Hindlimb muscle (tissue), 1 donor: Measurements from ENCODE around the gene CAP2. TPM values are rescaled to one million over a fixed set of nuclear protein-coding genes. Genes with fewer than 3 reads are reported as not detected.

Experiments used
- DNase-seq: peaks from one replicate; pipeline ENCODE4 v3.0.0-alpha.2; 2013
- polyA plus RNA-seq: library from polyadenylated mRNA; unstranded; fragments of 120-200 nt; gene quantifications from one replicate; pipeline ENCODE4 v1.2.1, GENCODE V29; 2013; ENCODE audit not compliant: insufficient read length

CAP2 gene
- polyA plus RNA-seq, 1 donor: 213 TPM

DNA sequence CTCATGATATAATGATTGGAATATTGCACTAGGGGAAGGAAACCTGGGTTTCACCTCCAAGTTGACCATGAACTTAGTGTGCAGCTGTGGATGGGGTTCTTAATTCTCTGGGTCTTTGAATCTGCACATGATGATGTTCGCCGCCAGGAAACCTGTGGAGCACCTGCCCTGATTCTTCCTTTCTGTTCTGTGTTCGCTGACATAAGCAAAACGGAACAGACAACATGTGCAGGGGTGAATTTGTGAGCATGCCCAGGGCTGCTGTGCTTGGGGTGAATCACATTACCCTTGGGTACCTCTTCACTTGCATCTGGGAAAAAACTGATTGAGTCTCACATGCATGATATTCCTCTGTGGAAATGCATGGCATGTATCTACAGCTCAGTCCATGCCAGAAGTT is 48.8 kb downstream of the CAP2 start:
- DNase-seq: no peak

DNA sequence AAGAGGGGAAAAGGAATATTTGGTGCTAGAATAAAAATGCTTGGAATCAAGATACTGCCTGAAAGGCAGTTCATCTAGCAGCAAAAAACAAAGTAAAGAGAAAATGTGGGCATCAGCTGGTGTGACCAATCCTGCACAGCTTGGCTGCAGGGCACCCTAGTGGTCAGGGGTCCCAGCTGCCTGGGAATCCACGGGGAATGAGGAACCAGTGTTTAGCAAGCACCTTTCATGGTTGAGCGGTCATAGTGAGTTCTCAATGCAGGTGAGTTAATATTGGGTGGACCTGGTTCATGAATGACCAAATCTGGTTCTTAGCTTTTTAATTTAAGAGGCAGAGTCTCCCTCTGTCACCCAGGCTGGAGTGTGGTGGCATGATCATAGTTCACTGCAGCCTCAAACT is 53.3 kb downstream of the CAP2 start:
- no peak for DNase-seq

DNA sequence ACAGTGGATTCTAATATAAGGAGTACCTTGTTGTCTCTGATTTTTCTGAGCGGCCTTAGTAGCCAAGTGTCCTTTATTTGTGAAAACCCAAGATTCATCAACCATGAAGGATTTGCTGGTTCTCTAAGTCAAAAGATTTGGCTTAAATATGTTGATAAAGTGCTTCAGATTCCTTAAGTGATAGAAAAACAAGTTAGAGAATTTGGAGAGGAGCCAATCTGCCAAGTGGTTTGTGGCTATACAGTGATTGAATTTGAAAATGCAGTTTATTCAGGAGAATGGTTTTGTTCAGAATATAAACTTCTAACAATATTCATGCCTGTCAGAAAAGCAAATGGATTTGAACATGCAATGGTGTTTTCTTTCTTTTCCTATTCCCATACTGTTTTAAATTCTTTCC is 54.8 kb downstream of the CAP2 start:
- no peak for DNase-seq

DNA sequence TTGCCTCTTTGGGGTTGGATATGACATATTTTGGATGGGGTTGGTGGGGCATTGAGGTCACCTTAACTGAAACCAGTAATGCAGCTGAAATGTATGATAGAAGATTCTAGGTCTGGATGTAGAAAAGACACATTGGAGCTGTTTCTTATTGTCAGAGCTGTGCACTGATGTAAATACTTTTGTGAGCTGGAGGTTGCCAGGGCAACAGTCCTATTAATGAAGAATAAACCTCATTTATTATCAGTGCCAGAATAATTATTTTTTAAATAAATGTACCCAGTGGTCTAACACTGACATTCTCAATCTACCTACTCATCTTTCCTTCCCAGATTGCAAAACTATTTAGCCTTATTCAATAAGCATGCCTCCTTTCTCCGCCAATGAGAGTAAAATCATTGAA is 57.0 kb downstream of the CAP2 start:
- no peak for DNase-seq

DNA sequence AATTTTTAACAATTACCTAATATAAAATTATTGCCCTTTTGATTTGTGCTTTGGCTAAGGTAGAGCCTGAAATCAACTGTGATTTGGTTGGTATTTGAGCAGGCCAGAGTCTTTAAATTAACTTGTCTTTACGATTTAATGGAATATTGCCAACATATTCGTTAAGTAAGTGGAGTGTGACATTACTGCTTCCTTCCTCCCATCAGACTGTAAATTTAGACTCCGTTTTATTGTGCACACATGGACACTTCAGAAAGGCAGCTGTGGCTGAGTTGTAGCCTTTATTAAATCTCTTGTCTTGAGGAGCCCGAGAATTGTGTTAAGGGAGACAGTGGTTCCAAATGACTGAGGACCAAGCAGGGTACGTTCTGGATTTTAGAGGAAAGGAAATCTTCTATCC is 57.4 kb downstream of the CAP2 start:
- DNase-seq: no peak

DNA sequence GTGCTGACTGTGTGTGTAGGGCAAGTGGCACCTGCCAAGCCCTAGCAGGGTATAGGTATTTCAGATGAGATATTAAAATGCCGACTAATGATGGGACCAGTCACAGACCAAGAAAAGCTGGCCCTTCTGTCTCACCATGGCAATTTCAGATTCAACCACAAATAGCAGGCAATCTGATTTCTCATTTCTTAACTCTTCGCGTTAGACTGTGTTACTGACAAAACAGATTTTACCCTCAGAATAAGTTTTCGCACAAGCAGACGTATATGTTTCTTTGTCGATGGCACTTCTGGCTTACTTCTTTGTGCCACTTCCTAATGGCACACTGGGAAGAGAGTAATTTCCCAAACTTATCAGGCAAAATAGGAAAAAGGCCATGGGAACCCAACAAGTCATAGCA is 58.7 kb downstream of the CAP2 start:
- DNase-seq: no peak

DNA sequence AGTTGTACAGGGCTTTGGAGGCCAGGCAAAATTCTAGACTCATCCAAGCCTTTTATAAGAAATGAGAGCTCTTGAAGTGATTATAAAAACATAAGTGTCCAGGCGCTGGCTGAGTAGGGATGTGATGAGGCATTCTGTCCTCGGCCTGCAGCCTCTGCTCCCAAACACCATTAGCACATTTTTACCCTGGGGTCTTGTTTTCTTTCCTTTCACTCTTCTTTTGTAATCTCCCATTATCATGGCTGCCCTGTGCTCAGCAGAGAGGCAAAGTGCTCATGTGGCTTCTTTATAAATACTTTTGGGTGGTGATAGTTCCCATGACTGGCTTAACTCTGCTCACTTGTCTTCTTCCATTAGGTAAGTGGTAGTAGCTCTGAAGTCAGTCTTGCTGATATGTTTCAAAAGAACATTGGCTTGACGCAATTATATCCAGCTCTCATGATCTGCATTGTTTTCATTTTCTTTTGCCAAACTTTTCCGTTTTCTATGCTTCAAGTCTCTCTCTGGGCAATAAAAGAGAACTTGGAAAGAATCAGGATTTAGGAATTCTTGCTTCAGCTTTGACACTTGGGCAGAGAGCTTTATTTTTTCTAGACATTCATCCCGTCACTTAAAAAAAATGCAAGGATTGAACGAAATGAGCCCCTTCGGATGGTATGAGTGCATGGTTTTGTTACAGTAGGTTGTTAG is 61.1 kb downstream of the CAP2 start:
- no peak for DNase-seq

DNA sequence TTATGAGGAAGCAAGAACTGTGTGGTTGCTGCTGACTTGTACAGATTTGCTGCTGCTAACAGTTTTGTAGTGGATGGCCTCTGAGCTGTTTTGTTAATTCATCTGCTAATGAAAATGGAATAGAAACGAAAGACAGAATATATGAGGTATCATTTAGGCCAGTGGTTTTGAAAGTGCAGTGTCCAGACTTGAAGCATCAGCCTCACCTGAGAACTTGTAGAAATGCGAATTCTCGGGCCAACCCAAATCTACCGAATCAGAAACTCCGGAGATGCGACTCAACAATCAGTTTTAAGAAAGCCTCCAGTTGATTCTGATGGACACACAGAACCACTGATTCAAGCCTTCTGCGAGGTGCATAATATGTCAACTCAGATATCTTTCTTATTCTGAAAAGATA is 62.5 kb downstream of the CAP2 start:
- DNase-seq: no peak

DNA sequence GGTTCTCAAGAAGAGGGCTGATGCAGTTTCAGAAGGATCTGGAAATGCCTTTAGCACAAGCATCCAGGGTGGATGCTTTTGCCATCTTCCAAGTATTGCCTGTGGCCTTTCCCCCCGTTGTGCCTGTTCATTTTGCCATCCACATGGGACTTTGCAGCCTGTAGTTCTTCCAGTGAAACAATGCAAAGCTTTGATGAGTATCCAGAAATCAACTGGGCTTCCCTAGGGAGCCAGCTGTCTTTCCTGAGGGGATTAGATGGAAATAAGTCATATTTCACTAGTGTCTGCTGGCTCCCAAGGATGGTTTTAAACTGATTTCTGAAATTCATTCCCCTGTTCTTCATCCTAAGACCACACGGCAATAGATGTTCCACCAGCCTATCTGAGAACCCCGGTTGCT is 63.3 kb downstream of the CAP2 start:
- DNase-seq: no peak

DNA sequence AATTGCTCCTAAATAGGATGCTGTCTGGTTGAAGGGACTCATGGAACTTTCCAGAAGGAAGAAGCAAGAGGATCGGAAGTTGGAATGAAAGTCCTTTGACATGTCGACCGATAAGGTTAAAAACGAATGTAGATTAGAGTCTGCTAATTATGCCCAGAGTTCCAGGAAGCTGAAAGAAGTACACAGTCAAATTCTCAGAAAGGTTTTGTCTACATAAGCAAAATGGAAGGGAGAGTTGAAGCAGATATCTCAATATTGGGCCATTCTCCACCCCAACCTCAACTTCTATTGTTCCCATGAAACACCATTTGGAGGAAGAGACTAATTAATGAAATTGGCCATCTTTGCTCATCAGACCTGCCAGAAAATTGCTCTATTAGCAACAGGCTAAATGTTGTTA is 64.0 kb downstream of the CAP2 start:
- DNase-seq: no peak

DNA sequence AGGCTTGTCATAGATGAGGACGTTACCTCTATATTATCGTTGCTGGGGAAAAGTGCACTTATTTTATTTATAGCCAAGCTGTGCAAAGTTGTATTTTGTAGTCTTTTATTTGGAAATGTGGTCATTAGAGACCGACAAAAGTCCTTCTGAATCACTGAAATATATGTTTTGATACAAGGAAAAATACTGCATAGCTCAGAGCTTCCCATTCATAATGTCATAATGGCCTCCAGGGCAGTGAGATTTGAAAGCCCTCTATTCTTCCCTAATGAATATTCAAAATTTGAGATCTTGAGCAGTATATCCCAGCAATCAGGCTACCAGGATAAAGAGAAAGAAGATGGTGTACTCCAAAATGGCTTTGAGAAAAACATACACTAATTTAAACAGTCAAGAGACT is 64.6 kb downstream of the CAP2 start:
- DNase-seq: no peak

DNA sequence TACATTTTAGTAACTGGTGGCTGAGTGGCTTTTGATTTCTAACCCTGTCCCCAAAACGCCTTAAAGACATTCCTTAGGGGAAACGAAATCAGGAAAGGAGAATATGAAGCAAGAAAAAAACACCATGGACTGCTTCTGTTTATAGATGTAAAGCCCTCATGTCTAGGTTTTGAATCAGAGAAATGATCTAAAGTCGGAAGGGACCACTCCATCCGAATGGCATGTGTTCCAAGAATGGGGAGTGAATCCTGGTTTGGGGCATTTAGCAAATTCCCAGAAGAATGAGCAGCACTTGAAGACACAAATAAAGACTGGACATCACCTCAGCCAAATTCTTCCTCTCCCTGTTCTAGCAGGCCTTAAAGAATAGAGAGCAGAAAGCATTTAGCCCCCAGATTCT is 65.6 kb downstream of the CAP2 start:
- no peak for DNase-seq

DNA sequence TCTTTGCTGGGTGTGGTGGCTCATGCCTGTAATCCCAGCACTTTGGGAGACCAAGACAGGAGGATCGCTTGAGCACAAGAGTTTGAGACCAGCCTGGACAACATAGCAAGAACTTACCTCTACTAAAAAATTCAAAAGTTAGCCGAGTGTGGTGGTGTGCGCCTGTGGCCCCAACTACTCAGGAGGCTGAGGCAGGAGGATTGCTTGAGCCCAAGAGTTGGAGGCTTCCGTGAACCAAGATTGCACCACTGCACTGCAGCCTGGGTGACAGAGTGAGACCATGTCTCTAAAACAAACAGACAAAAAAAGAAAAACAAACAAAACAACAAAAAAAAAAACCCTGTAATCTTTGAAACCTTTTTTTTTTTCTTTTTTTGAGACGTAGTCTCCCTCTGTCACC is 67.5 kb downstream of the CAP2 start:
- DNase-seq: no peak

DNA sequence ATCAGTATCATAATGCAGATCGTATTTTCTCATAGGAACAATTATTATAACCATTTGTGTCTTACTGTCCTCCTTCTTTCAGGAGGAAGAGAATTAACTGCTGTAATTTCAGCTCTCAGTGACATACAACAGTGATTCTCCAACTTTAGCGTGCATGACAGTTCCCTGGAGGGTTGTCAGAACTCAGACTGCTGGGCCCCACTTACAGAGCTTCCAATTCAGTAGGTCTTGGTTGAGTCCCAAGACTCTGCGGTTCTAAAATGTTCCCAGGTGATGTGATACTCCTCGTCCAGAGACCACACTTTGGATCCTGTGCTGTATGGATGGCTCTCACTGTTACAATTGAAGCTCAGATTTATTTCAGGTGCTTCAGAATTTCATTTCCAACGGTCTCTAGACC is 72.8 kb downstream of the CAP2 start:
- DNase-seq: no peak

DNA sequence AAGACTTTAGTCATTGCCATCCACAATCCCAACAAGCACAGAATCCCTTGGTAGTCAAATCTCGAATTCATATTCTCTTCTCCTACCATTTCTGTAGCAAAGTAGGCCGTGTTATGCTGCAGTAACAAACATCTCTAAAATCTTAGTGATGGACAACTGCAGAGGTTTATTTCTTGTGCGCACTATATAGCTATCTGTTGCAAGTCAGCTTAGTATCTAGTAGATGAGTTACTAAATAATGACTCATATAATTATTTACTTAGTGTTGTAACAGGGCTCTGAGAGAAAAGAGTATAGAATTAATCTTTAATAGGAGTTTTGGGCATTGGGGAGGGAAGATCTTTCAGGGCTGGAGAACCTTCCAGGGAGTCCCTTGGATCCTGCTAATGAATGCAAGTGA is 73.3 kb downstream of the CAP2 start:
- DNase-seq: no peak

DNA sequence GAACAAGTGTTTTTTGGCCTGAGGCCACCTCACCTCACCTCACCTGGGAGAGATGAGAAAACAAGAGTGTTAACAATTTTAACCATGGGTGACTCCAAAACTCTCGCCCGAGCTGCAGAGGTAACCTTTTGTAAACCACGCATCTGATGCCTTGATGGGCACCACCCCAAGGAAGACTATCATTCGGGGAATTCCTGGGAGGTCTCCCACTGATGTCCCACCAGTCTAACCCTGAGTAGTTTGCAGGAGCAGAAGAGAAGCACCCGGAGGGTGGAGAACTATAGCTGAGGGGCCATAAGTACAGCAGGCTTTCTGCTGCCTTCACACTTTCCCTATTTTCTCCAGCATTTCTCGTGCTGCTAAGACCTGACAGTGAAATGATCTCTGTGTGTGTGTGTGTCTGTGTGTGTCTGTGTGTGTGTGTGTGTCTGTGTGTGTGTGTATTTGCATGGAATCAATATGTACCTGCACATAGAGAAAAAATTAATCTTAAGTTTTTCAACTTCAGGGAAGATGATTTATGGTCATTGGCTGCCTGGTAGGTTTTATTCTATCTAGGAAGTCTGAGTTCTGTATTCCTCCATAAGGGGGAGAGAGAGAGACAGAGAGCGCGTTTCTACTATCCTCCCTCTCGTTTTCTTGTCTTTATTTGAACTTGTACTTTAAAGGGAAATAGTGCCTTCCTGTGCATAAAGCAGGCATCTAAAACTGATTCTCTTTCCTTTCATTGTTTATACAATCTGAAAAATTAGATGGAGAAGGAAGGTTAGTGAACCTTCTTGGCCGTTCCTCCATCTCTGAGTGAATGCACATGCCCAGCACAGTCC is 75.8 kb downstream of the CAP2 start:
- no peak for DNase-seq

DNA sequence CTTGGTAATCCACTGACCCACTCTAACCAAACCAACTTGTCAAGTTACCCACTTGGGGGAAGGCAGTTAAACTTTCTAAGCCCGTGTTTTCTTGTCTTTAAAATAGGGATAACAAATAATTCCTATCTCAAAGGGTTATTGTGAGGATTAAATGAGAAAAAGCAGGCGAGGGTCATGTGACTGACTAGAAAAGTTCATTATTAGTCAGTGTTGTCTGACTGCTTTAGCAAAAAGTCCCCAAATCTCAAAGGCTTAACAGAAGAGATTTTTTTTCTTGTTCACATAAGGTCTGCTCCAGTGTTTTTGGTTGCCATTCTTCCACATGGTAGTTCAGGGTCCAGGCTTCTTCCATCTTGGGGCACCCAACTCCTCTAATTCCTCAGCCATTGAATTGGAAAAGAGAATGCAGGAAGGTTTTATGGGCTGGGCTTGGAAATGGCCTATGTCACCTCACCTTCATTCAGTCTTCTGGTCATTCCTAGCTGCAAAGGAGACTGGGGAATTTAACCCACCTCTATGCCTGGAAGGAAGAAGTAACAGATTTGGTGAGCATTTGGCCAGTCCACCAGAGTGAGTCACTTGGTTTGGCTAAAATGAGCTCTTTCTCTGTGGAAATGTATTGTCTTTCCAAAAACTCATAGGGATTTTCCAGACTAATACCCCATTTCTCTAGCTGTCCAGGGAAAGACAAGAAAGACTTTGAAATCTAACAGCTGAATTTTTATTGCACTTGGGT is 77.0 kb downstream of the CAP2 start:
- no peak for DNase-seq

DNA sequence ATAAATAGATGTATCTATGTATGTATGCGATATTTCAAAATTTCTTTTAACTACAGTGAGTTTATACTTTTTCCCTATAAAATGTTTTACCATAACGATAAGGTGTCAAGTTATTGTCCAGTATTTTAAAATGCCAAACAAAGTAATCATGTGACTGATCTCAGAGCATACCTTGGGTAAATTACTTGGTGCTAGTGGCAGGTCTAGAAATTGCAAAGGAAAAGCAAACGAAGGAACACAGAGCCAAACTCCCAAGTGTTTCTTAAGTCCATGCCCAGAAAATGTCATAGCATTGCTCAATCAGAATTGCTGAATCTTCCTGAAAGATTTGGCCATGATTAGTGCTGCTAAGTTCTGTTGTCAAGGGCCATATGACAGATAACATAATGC is 77.5 kb downstream of the CAP2 start:
- DNase-seq: no peak

DNA sequence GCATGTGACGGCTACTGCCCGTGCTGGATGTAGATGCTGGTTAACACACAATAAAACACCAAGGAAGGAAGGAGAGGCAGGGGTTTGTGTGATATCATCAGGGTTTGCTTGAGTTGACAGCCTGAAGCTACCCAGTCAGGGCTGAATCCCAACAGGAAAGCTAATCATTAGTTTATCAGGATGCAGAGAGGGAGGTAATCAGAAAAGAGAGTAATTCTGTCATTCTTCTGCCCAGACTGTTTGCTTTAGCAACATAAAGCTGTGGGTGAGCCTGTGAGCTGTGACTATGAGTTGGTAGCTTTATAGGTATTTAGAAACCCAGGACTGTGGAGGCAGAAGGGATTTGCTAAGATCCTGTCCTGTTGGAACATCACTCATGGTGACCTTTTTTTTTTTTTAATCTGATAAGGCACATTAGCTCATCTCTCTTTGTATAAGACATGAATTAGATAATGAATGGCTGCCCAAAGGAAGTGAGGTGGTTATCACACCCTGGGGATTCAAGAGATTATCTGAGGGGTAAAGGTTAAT is 79.3 kb downstream of the CAP2 start:
- no peak for DNase-seq

DNA sequence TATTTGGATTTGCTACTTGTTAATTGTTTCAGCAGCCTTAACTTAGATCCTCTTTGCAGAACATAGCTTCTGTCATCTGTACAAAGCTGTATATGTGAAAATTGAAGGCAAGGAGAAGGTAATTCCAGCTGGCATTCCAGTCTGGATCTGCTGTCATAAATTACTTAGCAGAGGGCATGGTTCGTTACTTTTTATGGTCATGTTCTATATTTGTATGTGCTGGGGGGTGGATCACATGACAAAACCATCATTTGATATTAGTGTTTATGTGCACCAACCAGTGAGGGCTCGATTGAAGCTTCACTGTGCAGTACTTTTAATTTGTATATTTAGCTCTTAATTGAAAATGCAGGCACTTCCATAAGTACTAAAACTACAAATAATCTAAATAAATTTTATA is 80.2 kb downstream of the CAP2 start:
- DNase-seq: no peak

DNA sequence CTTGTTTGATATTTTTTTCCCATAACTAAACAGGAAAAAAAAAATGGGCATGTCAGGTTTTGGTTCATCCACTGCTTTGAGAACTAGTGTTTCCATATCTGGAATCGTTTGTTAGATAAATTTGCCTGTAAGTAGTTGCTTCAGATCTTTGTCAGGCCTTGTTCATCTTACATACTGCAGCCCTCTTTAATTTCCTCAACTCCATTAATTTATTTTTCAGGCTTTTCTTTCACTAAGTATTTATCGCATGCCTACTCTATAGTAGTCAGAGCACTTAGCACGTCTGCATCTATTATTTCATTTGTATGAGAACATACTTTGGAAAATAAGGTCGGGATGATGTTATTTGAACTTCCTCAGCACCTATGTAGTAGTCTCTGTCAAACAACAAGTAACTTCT is 80.9 kb downstream of the CAP2 start:
- DNase-seq: no peak

DNA sequence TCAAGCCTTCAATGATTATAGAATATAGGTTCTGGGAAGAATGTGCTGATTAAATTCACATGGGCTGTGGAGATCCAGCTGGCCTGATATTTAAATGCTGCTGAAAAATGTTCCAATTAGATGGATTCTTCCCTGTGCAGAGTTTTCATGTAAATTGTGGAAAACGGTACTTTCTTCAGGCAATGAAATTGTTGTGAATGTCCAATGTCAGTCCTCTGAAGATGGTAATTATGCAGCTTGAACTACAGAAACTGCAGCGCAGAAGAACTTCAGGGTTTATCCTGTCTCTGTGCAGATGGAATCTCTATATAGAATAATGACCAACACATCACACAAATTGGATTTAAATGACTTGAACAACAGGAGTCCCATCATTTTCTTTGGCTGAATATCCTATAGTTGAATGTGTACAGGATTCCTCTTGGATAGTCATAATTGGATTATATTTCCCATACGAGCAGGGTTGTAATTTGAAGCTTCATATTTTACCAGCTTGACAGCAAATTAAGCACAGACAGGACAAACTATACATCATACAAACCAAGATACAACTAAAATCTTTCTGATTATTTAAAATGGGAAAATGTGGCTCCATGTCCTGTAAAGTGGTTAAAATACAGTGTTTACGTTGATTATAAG is 82.3 kb downstream of the CAP2 start:
- DNase-seq: no peak

DNA sequence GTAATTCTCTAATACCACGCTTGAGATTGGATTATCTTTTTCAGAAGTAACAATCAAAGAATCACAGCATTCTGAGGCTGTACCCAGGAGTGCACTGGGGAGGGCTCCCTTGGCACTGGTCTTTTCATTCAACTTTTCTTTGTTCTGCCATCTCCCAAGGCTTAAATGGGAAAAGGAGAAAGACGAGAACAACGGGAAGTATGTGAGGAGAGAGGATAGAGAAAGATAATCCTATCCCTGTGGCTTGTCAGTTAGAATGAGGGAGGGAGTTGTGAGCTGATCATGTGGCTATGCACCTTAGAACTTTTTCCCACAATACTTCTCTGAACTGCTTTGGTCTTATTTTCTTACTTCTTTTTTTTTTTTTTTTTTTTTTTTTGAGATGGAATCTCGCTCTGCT is 83.1 kb downstream of the CAP2 start:
- DNase-seq: no peak
